RKO (cell line): Measurements from ENCODE around the gene STRN3.

Experiments
- DNase-seq: peaks from one replicate; pipeline ENCODE4 v3.0.0-alpha.2; 2016; ENCODE audit warnings: low spot score

Gene STRN3

DNA sequence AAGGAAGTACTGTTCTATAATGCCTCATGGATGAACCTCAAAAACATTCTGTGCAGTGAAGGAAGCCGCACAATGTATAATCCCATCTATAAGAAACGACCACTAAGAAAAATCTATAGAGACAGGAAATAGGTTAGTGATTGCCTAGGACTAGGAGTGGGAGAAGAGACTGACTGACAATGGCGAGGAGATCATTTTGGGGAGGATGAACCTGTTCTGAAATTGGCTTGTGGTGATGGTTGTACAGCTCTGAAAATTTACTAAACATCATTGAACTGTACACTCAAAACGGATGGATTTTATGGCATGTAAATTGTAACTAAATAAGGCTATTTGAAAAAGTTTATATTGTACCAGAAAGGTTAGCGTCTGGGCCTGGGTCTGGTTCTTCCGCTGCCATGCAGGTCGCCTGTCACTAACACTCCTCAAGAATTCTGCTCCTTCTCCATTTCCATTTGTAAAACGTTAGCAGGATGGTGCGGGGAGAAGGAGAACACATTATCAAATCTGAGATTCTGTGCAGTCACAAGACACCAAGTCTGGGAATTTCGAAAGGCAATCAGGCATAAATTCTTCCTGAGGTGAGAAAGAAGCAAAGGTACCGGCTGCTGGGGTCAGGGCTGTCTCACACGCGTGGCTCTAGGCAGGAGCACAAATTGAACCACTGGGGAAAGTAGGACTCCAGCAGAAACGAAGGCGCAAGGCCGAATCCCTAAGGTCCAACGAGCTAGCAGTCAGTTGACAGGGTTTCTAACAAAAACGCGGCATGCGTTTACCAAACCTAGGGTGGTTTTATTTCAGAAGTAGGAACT lies 152.7 kb downstream of the STRN3 start:
- DNase-seq: no peak

DNA sequence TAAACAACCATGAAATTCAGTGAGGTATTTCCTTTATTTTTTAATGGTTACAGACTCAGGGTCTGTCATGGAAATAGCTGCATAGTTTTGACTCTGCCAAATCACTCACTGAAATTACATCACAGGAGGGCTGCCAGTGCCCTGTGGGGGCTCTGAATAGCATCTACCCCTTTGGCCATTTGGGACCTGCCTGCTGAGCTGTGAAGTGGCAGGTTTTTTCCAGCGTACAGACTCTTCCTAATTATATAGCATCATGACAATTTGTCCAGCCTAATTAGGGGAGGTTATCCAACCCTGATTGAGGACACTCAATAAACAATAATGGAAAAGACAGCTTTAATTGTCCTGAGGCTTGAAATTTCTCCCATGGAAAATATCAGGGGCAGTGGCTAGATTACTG lies 153.6 kb downstream of the STRN3 start:
- DNase-seq: no peak

DNA sequence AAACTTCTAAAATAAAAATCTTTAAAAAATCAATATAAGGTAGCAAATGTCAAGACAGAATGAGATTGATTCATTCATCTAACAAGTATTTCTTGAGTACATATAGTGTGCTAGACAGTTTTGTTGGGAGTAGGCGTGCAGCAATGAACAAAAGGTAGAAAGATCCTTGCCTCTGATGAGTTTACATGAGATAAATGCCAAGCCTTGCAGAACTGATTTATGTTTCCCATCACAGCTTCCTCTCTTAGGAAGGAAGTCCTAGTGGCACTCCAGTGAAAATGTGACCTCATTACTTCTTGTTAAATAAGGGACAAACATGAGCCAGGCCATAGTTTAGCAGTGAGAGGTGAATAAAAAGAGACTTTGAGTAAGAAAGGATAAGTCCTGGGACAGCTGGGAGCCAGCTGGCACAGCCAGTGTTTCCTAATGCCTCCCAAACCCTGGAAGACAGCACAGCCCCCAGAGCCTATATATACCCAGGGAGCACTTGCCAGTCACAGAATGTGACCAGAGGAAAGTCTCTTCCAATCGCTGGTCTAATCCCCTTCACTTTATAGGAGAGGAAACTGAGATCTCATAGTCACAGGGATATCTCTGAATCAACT lies 156.5 kb downstream of the STRN3 start:
- no peak for DNase-seq

DNA sequence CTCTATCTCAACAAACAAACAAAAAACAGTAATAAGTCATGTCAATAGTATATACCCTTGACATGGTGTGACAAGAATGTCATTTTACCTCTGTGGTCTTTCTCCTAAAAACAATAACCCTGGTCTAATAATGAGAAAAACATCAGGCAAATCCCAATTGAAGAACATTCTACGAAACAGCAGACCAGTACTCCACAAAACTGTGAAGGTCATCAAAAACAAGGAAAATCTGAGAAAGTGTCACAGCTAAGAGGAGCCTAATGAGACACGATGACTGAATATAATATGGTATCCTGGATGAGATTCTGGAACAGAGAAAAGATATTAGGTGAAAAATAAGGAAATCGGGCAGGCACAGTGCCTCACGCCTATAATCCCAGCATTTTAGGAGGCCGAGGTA lies 157.4 kb downstream of the STRN3 start:
- DNase-seq: no peak

DNA sequence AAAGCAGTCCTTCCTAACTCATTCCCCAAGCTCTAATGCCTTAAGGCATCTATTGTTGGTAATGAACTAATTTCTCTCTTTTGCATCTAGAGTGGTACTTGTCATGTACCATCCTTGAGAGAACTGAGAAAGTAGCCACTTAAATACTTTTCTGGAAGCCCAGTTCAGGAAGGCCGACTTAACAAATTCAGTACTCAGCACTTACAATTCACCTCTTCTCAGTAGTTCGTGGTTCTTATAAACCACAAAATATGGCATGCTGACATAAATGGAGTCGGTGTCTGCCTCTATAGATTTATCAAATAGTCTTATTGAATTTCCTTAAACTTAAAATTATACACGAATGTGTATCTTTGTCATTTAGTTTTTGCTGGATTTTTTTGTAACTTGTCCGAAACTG lies 161.2 kb downstream of the STRN3 start:
- no peak for DNase-seq

DNA sequence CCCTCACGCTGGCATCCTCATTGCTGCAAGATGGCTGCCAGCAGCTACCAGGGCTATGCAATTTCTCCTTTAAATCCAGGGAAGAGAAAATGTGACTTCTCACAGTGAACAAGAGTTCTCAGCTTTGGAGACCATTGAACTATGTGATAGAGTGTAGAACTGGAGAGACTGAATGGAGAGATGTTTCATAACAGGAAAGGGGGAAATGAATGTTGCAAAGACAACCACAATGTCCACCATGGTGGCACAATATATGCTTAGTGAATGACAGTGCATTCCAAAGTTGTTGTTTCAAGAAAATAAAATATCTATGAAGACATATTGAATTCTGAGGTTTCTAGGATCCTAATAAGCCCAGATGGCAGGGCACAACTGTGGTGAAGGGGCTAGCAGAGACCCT lies 165.0 kb downstream of the STRN3 start:
- DNase-seq: no peak

DNA sequence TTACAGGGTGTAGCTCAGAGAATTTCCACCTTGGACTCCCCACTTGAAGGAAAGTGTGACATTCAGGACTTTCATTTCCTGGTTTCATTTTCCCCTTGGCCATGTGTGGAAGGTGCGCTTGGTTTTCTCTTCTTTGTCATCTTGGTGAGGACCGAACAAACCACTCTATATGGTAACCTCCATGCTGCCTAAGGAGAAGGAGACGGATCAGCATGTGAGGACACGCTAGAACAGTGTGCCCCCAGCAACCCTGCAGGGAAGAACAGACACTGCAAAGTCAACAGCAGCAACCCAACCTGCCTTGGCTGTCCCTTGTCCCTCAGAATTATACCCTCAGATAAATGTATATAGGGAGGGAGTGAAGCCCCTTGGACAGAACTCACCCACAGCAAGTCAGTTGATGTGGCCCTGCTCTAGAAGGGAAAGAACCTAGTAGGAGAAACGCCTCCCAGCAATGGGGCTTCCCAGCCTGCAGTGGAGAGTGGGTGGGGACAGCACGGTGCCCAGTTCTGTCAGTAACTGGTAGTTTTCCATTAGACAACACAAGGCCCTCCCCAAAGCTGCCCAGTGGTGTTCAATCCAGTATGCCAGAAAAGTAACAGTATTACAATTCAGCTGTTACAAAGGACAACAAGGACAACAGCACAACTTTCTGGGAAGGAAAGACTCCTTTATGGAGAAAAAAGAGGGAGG lies 170.7 kb downstream of the STRN3 start:
- DNase-seq: no peak

DNA sequence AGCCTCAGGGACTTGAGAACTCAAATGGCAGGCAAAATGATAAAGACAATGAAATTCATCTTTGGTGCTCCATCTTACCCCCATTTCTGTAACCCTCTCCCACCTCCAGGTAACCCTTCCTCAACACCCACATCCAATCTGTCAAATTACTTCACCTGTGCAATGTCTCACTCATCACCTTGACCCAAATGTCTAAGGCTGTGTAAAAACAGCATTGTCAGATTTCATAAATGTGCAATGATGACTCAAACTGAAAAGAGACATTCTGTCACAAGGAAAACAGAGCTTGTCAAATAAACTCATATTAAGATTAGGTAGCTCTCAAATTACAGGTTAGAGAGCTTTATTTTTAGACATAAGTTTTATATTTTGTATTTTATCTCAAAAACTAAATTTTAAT lies 171.7 kb downstream of the STRN3 start:
- no peak for DNase-seq

DNA sequence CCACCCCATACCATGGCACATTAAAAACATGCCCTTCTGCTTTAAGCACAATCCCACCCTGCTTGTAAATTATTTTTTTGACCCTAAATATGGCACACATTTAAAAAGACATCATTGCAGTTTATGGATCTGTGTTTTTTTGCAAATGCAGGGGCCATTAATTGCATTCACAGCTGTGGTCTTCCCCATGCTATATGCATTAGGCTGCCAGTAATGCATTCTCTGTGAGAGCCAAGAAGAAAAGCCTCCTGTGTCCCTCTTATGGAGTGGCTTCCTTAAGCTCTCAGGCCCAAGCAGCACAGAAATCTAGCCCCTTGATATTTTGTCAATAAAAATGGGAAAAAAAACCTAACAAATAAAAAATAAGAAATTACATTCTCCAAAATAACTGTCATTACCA lies 172.2 kb downstream of the STRN3 start:
- no peak for DNase-seq

DNA sequence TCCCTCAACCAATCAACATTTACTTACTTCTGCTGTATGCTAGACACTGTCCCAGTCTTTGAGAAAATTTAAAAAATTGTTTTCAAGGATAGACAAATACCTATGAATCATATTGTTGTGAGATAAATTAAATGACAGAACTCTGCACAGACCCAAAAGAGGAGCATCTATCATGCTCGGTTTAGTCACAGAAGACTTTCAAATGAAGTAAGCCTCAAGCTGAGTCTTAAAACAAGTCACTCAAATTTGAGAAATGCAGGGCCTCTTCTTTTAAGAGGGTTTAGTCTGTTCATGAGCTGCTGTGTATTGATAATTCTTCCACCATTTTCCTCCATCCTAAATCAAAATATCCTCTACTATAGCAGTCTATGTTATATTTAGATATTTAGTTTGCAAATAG lies 176.2 kb downstream of the STRN3 start:
- no peak for DNase-seq

DNA sequence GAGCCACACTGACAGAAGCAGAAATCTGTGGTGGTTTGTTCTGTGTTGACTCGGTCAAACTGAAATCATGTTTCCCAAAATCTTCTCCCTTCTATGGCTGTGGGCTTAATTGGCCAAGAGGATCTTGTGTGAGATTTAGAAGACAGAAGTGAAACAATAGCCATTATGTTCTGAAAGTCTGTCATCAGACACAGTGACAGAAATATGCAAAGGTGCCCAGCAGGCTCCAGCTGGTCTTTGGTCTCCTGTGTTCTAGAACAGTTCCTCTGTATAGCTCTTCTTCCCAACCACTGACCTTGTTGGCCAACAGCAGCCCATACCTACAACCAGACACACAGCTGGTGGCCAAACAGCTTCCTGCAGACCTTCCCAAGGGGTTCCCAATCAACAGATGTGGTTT lies 176.8 kb downstream of the STRN3 start:
- no peak for DNase-seq

DNA sequence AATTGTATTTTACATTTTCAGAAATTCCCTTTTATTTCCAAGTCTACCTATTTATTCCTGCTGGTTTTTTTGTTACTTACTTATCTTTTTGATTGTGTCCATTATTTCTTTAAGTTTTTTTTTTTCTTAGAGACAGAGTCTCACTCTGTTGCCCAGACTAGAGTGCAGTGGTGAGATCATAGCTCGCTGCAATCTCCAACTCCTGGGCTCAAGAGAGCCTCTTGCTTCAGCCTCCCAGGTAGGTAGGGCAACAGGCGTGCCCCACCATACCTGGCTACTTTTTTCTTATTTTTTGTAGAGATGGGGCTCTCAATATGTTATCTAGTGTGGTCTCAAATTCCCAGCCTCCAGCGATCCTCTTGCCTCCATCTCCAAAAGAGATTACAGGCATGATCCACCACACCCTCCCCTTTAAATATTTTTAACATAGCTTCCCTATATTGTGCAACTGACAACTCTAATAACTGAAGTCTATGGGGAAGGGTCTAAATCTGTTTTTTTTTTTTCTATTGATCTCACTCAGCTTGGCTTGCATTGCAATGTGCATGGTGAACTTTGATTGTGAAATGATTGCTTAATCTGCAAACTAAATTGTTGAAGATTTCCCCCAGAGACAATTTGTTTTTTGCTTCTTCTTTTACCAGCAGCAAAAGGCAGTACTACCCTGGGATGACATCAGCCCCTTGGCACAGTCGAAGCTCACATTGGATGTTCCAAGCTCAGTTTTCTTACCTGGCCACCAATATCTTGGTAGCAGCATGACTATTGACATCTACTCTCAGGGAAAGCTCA lies 177.5 kb downstream of the STRN3 start:
- no peak for DNase-seq
